Hindlimb muscle (tissue), 1 donor: Measurements from ENCODE around the gene TTC39C. TPM values are rescaled to one million over a fixed set of nuclear protein-coding genes. Genes with fewer than 3 reads are reported as not detected.

Experiments used
- DNase-seq: peaks from one replicate; pipeline ENCODE4 v3.0.0-alpha.2; 2013
- polyA plus RNA-seq: library from polyadenylated mRNA; unstranded; fragments of 120-200 nt; gene quantifications from one replicate; pipeline ENCODE4 v1.2.1, GENCODE V29; 2013; ENCODE audit not compliant: insufficient read length

The TTC39C gene
- 4.1 TPM for polyA plus RNA-seq

DNA sequence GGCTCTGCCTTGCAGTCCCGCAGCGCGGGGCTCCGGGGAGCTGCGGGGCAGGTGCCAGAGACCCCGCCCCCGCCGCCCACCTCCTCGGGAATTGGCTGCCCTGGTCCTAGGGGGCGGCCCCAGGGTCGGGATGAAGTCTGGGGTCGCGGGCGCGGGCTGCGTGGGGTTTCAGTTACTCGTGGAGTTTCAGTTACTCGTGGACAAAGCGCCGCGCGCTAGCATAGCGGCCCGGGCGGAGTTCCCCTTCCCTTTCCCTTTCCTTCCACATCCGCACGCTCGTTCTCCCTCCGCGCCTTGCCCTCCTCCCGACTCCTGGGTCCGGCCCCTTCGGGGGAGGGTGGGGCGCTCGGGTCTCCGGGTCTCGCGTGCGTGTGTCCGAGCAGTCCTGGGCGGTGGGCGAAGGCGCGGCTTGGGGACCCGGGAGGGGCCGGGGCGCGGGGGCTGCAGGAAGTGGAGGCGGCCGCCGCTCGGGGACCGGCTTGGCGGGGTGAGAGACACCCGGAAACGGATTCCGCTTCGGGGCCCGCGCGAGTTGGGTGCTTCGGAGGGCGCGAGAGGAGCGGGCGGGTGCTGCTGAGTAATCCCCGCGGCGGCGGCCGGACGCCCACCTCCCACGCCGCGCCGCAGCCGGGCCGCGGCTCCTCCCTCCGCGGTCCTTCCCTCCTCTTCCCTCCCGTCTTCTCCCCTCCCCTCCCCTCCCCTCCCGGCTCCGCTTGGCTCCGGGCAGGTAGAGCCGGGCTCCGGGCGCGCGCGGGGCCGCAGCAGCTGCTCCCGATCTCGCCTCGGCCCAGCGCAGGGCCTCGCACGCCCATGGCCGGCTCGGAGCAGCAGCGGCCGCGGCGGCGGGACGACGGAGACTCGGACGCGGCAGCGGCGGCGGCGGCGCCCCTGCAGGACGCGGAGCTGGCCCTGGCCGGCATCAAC, at the start of gene TTC39C:
Gene TTC39C, plus strand, starts transcription at position 693 of the 924 bp plus-strand sequence. Its CDS starts 118 bp downstream, at position 811.
- peak; percentile 74 for DNase-seq

GRCh38 chr18:23966909-23967308, 47.6 kb upstream of the TTC39C start:
- no peak for DNase-seq

DNA sequence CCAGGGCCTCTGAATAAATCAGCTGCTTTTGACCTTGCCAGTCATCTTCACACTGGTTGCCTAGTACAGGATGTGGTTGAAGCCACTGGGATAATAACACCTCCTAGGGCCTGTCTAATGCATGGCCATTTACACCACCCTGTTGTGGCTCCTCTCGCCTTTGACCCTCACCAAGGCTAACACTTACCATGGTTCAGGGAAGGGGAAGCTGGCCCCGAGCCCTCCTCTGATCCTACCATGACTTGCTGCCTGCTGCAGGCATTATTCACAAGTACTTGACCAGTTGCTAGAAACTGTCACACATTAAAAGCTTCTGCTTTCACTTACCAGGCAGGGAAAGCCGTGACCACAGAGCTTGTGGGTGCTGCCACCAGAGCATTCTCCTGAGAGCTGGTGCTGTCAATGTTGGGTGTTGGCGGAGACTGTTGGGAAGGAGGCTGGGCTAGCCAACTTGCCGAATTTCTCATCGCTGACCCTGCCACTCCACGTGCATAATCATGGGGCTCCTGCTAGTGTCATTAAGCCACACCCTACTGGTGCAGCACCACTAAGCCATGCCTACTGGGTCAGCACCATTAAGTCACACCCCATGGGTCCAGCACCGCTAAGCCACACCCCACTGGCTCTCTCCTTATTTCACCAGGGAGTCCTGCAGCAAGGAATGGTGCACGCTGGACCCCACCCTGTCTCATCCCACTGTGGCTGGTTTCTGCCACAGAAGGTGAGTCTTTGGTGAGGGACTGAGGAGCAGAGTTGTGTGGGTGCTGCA, 47.0 kb upstream of the TTC39C start:
- no peak for DNase-seq

GRCh38 chr18:23968638-23969604, 45.6 kb upstream of the TTC39C start:
- no peak for DNase-seq

- DNase-seq, result no peak
Measured at GRCh38 chr18:23969664-23970063, 44.9 kb upstream of the TTC39C start.

DNA sequence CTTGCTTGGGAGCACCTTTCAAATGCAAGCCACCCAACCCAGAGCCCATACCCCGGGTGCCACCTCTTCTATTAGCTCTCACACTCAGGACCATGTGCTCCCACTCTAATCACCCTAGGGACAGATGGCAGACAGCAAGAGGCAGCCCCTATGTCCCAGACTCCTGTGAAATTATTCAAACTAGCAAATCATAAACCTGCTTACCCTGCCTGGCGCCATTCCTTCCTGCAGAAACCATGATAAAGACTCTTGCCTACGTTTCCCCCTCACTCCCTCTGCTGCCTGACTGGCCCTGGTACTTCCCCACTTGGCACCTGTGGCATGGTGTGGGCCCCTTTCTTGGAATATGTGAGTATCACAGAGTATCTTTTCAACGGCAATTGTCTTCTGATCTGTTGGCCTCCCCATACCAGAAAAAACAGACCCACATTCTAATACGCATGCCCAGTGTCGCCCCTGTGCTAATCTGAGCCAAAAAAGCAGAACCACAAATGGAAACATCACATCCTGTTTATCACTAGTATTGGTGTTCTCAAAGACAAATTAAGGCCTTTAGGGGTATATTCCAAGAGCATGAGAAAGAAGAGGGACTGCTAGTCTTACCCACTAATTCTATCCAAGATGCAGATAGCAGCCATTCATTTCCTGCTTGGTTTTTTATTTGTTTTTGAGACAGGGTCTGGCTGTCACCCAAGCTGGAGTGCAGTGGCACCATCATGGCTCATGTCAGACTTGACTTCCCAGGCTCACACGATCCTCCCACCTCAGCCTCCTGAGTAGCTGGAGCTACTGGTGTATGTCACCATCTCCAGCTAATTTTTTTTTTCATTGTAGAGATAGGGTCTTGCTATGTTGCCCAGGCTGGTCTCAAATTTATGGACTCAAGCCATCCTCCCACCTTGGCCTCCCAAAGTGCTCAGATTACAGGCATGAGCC, 44.1 kb upstream of the TTC39C start:
- no peak for DNase-seq

- DNase-seq, result no peak
Measured at GRCh38 chr18:23971097-23971440, 43.5 kb upstream of the TTC39C start.

DNA sequence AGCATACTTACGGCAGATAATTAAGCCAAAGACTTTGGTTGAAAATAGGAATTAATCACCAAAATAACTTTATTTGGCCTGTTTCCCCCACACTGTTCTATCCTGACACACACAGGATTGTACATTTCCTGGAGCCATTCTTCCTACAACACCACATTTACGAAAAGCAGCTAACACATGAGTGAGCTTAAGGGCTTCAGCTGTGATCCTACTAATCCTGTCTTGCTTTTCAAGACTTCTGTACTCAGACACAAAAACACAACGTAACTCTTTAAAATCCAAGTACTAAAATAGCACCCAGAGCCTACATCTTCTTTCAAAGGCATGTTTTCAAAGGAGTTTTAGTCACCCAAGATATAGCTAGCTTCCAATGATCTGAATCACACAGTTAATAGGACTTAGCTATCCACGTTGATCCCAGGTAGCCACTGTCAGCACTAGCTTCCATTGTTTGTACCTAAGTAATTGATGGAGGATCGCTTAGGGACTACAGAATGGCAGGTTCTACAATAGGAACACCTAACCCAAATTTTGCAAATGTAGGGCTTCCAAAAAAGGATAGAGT, 42.8 kb upstream of the TTC39C start:
- no peak for DNase-seq

GRCh38 chr18:23972453-23972852, 42.1 kb upstream of the TTC39C start:
- DNase-seq, result no peak

DNA sequence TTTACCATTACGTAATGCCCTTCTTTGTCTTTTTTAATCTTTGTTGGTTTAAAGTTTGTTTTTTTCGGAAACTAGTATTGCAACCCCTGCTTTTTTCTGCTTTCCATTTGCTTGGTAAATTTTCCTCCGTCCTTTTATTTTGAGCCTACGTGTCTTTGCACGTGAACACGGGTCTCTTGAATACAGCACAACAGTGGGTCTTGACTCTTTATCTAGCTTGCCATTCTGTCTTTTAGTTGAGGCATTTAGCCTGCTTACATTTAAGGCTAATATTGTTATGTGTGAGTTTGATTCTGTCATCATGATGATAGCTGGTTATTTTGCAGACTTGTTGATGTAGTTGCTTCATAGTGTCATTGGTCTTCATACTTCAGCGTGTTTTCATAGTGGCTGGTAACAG, 37.5 kb upstream of the TTC39C start:
- no peak for DNase-seq

DNA sequence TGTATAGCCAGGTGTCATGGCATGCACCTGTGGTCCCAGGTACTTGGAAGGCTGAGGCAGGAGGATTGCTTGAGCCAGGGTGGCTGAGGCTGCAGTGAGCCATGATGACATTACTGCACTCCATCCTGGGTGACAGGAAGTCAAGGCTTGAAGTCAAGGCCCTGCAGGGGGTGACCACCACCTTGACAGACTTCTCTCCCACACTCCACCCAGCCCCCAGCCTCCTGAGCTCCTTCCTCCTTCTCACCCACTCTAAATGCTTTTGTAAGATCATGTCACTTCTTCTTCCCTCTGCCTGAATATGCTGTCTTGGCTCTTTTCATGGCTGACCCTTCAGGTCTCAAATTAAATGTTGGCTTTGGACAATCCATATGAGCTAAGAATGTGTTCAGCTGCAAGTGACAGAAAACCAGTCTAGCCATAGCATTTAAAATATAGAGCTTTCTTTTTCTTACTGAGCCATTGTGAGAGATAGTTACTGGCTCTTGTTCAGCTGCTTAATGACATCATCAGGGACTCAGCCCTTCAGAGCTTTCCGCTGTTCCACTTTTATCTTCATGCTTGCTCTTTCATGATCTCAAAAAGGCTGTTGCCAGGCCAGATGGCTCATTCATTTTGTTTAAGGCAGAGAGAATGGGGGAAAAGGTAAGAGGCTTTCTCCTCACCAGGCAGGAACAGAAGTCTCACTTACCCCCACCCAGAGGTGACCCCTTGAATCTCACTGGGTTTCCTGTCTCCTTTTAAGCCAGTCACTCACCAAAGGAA, 36.7 kb upstream of the TTC39C start:
- DNase-seq, result no peak

DNA sequence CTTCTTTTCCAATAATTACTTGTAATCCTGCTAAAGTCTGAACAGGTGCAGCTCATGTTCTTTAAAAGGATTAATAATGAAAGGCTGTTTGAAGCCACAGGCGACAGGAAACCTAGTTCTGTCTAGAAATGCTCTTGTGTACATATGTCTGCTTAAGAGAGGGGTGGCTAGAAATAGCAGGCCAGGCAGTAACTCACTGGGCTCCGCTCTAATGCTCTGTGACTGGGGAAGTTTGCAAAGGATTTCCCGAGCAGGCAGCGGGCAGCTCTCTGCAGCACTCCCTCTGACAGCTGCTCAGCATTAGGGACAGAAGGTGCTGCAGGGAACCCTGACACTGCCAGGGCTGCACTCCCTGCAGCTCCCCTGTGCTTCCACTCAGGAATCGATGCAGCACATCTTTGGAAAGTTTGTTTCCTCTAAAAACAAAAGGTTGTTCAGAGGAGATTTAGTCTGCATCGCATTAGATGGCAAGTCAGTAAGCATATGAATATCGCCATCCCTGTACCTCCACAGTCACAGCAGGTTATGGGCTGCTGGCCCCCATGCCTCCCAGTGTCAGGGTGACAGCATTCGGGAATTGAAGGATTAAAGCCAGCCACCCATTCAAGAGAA, 33.1 kb upstream of the TTC39C start:
- no peak for DNase-seq

GRCh38 chr18:23982155-23983079, 32.1 kb upstream of the TTC39C start:
- peak; percentile 20 for DNase-seq

DNA sequence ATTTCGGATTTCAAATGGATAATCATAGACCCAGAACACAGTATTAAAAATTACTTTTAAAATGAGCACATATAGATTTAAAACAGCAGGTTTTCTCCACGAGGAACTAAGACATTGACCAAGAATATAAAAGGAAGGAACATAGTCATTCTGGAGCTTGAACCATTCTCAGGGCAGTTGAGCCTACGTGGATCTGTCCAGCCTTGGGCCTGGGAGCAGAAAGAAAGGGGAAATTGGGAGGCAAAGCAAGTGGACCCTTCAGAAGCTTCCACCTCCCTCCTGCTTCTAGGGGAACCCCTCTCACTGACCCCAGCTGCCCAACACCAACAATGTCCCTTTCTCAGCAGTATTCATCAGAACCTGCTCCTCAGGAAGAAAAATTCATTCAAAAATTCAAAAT, 31.4 kb upstream of the TTC39C start:
- DNase-seq, result no peak

DNA sequence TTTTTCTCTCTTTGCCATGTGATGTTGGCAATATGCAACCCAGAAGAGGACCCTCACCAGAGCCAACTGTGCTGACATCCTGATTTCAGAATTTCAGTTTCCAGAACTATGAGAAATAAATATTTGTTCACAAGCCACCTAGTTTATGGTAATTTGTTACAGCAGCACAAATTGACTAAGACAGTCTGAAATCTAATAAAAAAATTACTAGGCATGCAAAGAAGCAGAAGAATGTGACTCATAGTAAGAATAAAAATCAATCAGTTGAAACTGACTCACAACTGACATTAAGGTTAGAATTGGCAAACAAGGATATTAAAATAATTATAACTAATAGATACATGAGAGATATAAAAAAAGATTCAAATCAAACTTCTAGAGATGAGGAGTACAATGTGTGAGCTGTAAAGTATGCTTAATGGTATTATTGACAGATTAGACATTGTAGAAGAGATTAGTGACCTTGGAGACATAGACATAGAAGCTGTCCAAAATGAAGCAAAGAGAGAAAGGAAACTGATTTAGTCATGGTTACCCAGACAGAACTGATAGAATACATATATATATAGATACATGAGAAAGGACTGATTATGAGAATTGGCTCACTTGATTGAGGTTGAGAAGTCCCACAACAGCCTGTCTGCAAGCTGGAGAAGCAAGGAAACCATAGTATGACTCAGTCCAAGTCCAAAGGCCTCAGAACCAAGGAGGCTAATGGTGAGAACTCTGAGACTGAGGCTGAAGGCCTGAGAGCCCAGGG, 27.8 kb upstream of the TTC39C start:
- DNase-seq, result no peak

DNA sequence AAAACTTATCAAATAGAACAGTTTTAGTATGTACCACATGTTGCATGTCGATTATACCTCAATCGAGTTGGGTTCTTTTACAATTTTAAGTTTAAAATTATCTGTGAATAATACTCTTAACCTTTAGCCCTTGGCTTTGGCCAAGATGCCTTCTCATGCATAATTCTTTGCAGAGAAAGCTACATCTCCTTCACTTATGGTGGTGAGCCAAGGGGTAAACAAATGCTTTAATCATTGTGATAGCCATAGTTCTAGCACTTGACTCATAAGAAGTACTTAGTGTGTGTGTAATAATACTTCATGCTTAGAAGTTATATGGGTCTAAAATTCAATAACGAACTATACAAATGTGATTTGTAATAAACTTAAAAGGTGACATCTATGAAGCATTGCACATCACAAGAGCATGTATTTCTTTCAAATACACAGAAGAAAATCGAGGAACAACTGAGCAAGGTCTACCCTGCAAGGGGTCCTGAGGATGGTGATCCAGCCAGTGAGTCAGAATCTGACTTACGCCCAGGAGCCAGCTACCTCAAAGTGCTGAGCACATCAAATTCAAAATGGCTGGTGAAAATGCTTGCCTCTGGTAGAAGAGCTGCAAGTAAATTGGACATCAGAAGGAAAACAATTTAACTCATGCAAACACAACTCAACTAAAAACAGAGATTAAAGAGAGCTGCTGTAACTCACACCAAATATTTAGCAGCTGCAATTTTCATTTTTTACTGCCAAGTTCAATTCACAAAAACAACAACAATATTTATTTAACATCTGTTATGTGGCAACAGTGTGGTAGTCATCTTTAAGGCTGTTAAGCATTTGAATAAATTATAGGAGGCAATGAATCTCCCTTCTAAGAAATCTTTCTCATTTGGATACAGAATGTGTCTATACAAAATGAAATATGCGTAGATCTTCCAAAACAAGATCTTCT, 23.8 kb upstream of the TTC39C start:
- no peak for DNase-seq
